Activated CD4-positive, alpha-beta T cell treated with anti-CD3 and anti-CD28 coated beads for 36 hours (primary cell): ENCODE data around the gene MARF1. TPM values are rescaled to one million over a fixed set of nuclear protein-coding genes. Genes with fewer than 3 reads are reported as not detected.
"Not testable (repeated sequence)": the region's sequence is repeated elsewhere in the genome, so short reads cannot be mapped to it uniquely, and the experiment has no call there.

Experiments
- ATAC-seq: fragments of 200-7000 bp; cut with Tn5 transposase; one replicate; pipeline ENCODE4 v1.10.0; 2021; ENCODE audit warnings: mild to moderate bottlenecking, moderate library complexity
- CTCF ChIA-PET: fragments of 350-600 bp; sonication (Branson Sonifier 250); formaldehyde crosslinking; loops from one replicate; lab custom pipeline; 2021; ENCODE audit warnings: antibody characterized with exemption; lab: Charles Lee
- POLR2A ChIA-PET: fragments of 350-600 bp; sonication (Branson Sonifier 250); formaldehyde crosslinking; loops from one replicate; lab custom pipeline; 2021; ENCODE audit warnings: antibody characterized with exemption, inconsistent platforms; lab: Charles Lee
- DNase-seq: peaks from one replicate; pipeline ENCODE4 v3.0.0-alpha.2; 2020
- H3K27ac Mint-ChIP-seq: one replicate; pipeline ENCODE4 v1.8.0; 2021; ENCODE audit warnings: mixed read lengths
- H3K27me3 Mint-ChIP-seq: one replicate; pipeline ENCODE4 v1.8.0; 2021; ENCODE audit warnings: mixed read lengths
- H3K36me3 Mint-ChIP-seq: one replicate; pipeline ENCODE4 v1.8.0; 2021; ENCODE audit warnings: low read depth, mixed read lengths
- H3K4me1 Mint-ChIP-seq: one replicate; pipeline ENCODE4 v1.8.0; 2021; ENCODE audit warnings: mixed read lengths
- H3K4me3 Mint-ChIP-seq: one replicate; pipeline ENCODE4 v1.8.0; 2021; ENCODE audit warnings: mild to moderate bottlenecking, moderate library complexity, mixed read lengths
- H3K9me3 Mint-ChIP-seq: one replicate; pipeline ENCODE4 v1.8.0; 2021; ENCODE audit warnings: low read depth, mixed read lengths
- intact Hi-C, 2 experiments: fragments of 100-400 bp; cut with DNase I in 1 of 2; cut with micrococcal nuclease in 1 of 2; formaldehyde crosslinking; loops; one replicate each; pipeline versions ENCODE4 v1.14.2 to v1.15.1; 2022 to 2024; cut with DNase I, micrococcal nuclease
- total RNA-seq, 2 experiments: library from RNA; stranded (reverse); gene quantifications; one replicate each; pipeline ENCODE4 v1.2.3, GENCODE V29; 2021

MARF1 gene
- total RNA-seq, 2 experiments from 2014 or later: 50.2 to 72.5 TPM

DNA sequence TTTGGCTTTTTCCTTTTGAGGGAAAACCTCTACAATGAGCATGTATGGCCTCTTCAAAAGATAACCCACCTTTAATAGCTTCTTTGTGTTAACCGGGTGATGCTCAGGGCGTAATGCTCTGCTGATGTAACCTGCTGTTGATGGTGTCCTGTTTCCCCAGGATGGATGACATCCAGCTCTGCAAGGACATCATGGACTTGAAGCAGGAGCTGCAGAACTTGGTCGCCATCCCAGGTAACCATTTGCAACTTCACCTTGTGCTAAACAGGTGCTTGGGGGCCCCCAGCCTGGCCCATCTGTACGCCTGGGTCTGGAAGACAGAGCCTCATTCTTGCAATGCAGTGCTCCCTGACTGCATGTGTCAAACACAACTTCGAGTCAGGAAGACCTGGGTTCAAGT is 75.1 kb downstream of the MARF1 start:
- intact Hi-C loops: no loop called here
- ATAC-seq (no peak), DNase-seq (no peak)
- H3K36me3 Mint-ChIP-seq: peaks cover 12% of the 10 kb centered on the region
- peaks cover 9% of the 10 kb centered on the region for H3K9me3 Mint-ChIP-seq
- H3K4me3 Mint-ChIP-seq: no peak overlapping the region
- H3K27me3 Mint-ChIP-seq: no peaks in the 10 kb centered on the region
- ChIA-PET CTCF (interaction anchor here (0.5 kb wide), 1 partner anchor 18 kb away, joined by 3 read pairs; no protein-coding TSS in a partner anchor), POLR2A (no interaction called here)
- peaks cover 18% of the 10 kb centered on the region for H3K4me1 Mint-ChIP-seq
- H3K27ac Mint-ChIP-seq: no peak overlapping the region

DNA sequence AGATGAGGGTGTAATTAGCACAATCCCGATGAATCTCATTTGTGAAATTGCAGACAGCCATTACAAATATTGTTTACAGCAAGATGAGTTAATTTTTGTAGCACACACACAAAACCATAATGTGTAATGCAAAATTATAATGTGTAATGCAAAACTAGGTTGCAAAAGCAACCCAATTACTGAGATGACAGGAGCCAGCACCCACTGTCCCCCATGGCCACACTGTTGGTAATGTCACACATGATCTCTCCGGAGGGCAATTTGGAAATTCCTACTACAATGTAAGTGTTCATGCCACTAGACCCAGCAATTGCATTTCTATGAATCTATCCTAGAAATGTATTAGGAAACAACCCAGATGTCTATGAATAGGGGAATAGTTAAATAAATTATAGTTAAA is 76.9 kb downstream of the MARF1 start:
- H3K27ac Mint-ChIP-seq: no peak overlapping the region
- DNase-seq (no peak), ATAC-seq (no peak)
- CTCF ChIA-PET: no interaction called here
- POLR2A ChIA-PET: no interaction called here
- peaks cover 4% of the 10 kb centered on the region for H3K36me3 Mint-ChIP-seq
- intact Hi-C loops: no loop called here
- H3K27me3 Mint-ChIP-seq: no peaks in the 10 kb centered on the region
- H3K4me3 Mint-ChIP-seq: no peak overlapping the region
- no peaks in the 10 kb centered on the region for H3K9me3 Mint-ChIP-seq
- peaks cover 2% of the 10 kb centered on the region for H3K4me1 Mint-ChIP-seq

GRCh38 chr16:15564604-15565339 is 78.2 kb downstream of the MARF1 start:
- DNase-seq (no peak), ATAC-seq (no peak)
- H3K4me1 Mint-ChIP-seq: peaks cover 2% of the 10 kb centered on the region
- ChIA-PET POLR2A (interaction anchor here (0.6 kb wide), 2 partner anchors 11 to 48 kb away, joined by 3 to 4 read pairs; no protein-coding TSS in a partner anchor), CTCF (interaction anchor here (0.8 to 1.4 kb wide), 2 partner anchors 10 to 309 kb away, joined by 3 read pairs; no protein-coding TSS in a partner anchor)
- H3K27ac Mint-ChIP-seq: no peak overlapping the region
- no peaks in the 10 kb centered on the region for H3K27me3 Mint-ChIP-seq
- H3K36me3 Mint-ChIP-seq: peaks cover 1% of the 10 kb centered on the region
- intact Hi-C loops: no loop called here
- H3K4me3 Mint-ChIP-seq: no peak overlapping the region
- H3K9me3 Mint-ChIP-seq: no peaks in the 10 kb centered on the region

DNA sequence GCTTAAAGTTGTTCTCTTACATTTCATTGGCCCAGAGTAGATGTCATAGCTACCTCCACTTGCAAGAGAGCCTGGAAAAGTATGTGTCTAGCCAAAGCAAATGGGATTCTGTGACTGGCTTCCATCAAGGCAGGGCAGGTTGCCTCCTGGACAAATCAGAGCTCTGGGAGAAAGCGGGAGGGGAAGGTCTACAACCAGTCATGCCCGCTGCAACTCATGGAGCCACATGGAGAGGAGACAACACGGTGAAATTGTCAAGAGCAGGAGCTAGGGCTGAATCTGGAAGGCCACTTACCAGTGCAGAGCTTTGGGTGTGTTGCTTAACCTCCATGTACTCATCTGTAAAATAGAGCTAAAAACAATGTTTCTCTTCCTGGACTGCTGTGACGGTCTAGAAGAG is 83.8 kb downstream of the MARF1 start:
- no peak overlapping the region for H3K27ac Mint-ChIP-seq
- no peak for DNase-seq
- intact Hi-C loops: no loop called here
- H3K4me1 Mint-ChIP-seq: peaks cover 2% of the 10 kb centered on the region
- no peak for ATAC-seq
- H3K4me3 Mint-ChIP-seq: no peak overlapping the region
- ChIA-PET CTCF (interaction anchor here (0.6 to 1.6 kb wide), 5 partner anchors 11 to 204 kb away, joined by 3 to 4 read pairs (median 3); no protein-coding TSS in a partner anchor), POLR2A (no interaction called here)
- H3K27me3 Mint-ChIP-seq: no peaks in the 10 kb centered on the region
- peaks cover 1% of the 10 kb centered on the region for H3K36me3 Mint-ChIP-seq
- H3K9me3 Mint-ChIP-seq: no peaks in the 10 kb centered on the region

DNA sequence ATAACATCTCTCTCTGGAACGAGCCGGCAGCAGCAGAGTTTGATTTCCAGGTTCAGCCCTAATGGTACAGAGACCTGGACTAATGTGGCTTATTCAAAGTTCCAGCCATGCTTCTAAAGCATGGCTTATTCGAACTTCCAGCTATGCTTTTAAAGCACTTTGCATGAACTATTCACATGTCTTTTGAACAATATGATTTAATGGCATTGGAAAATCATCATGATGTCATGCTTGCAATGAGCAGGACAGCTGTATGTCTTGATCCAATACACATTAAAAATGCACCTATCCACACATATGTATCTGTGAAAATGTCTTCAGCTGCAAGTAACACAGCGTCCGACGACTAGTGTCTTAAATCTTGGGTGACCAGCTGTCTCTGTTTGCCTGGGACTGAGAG is 85.7 kb downstream of the MARF1 start:
- DNase-seq (no peak), ATAC-seq (no peak)
- Mint-ChIP-seq H3K4me1 (peaks cover 19% of the 10 kb centered on the region), H3K27ac (no peak overlapping the region), H3K4me3 (no peak overlapping the region), H3K27me3 (no peaks in the 10 kb centered on the region), H3K36me3 (no peaks in the 10 kb centered on the region), H3K9me3 (no peaks in the 10 kb centered on the region)
- POLR2A ChIA-PET: no interaction called here
- intact Hi-C loops: no loop called here
- CTCF ChIA-PET: no interaction called here

DNA sequence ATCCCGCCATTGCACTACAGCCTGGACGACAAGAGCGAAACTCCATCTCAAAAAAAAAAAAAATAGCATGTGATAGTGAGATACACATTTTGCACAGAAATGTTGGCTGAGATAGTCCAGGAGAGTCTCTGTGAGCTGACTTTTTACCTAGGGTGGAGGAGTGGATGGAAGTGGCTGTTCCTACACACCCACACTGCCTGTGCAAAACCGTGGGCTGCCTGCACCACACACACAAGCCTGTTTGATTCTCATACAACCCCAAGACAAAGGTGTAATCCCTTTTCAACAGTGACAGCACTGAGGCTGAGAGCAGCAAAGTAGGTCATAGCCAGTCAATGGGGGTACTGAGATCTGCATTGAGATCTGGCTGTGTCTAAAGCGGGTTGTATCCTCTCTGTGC is 86.8 kb downstream of the MARF1 start:
- ATAC-seq (no peak), DNase-seq (no peak)
- POLR2A ChIA-PET: no interaction called here
- Mint-ChIP-seq H3K4me3 (no peak overlapping the region), H3K27me3 (no peaks in the 10 kb centered on the region), H3K9me3 (no peaks in the 10 kb centered on the region), H3K4me1 (peaks cover 25% of the 10 kb centered on the region), H3K27ac (no peak overlapping the region), H3K36me3 (no peaks in the 10 kb centered on the region)
- intact Hi-C loops: no loop called here
- CTCF ChIA-PET: no interaction called here

GRCh38 chr16:15553313-15554088 is 89.5 kb downstream of the MARF1 start:
- ChIA-PET CTCF (interaction anchor here (0.7 kb wide), 1 partner anchor 294 kb away, joined by 3 read pairs; no protein-coding TSS in a partner anchor), POLR2A (interaction anchor here (0.7 kb wide), 1 partner anchor 11 kb away, joined by 3 read pairs; no protein-coding TSS in a partner anchor)
- ATAC-seq: peak; percentile 81
- no peaks in the 10 kb centered on the region for H3K36me3 Mint-ChIP-seq
- intact Hi-C loops: loop anchor here (1.0 to 2.0 kb wide), 4 partner anchors 38 to 89 kb away; partner anchors contain the start of gene MARF1 (in 1 of the 2)
- H3K27me3 Mint-ChIP-seq: no peaks in the 10 kb centered on the region
- peaks cover 28% of the 10 kb centered on the region for H3K4me1 Mint-ChIP-seq
- peak; percentile 72 for DNase-seq
- no peaks in the 10 kb centered on the region for H3K9me3 Mint-ChIP-seq
- peak overlapping the region; percentile 5 for H3K27ac Mint-ChIP-seq
- H3K4me3 Mint-ChIP-seq: no peak overlapping the region

DNA sequence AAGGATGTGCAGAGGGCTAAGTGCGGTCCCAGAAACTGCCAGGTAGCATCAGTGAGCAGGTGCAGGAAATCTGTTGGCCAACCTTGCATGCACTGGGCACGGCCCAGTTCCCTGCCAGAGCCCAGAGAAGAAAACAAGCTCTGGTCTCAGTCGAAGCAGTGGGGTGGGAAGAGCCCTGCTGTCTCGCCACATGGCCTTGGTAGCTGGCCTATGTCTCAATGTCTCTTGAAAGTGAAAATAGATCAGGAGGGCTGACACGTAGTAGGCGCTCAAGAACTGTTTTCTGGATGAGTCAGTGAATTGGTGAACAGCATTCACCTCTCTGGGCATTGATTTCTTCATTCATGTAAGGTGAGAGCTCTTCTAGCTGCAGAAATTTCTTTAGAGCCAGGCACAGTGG is 90.4 kb downstream of the MARF1 start:
- DNase-seq (peak; percentile 54), ATAC-seq (peak; percentile 70)
- H3K27ac Mint-ChIP-seq: peak overlapping the region; percentile 63
- no peaks in the 10 kb centered on the region for H3K9me3 Mint-ChIP-seq
- intact Hi-C loops: loop anchor here in 1 of 2 experiments (1.0 to 2.0 kb wide), 3 partner anchors 39 to 90 kb away; partner anchors contain the start of gene MARF1
- POLR2A ChIA-PET: interaction anchor here (0.7 to 0.9 kb wide), 2 partner anchors 38 to 43 kb away, joined by 4 to 5 read pairs; no protein-coding TSS in a partner anchor
- H3K4me1 Mint-ChIP-seq: peaks cover 28% of the 10 kb centered on the region
- H3K27me3 Mint-ChIP-seq: no peaks in the 10 kb centered on the region
- H3K4me3 Mint-ChIP-seq: no peak overlapping the region
- CTCF ChIA-PET: interaction anchor here (1.6 kb wide), 1 partner anchor 46 kb away, joined by 4 read pairs; no protein-coding TSS in a partner anchor
- H3K36me3 Mint-ChIP-seq: no peaks in the 10 kb centered on the region

DNA sequence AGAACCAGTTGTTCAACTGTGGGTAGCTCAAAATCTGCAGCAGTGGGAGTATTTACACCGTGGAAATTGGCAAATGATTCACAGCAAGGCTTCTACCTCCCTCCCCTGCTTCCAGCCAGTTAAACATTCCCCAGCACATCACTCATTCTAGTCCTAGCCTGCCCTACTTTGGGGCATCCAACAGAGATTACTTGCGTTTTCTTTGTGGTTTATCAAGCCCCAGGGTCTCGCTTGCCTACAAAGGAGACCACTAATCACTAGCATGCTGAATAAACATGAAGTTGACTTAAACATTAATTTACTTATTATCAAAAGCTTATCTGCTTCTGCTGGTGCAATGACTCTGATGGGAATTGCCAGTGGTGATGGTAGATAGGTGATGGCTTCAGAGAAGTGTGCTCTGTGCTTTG is 94.5 kb downstream of the MARF1 start:
- Mint-ChIP-seq H3K4me1 (peaks cover 27% of the 10 kb centered on the region), H3K36me3 (no peaks in the 10 kb centered on the region), H3K27ac (no peak overlapping the region), H3K4me3 (no peak overlapping the region), H3K27me3 (peaks cover 2% of the 10 kb centered on the region), H3K9me3 (no peaks in the 10 kb centered on the region)
- no peak for ATAC-seq
- CTCF ChIA-PET: interaction anchor here (1.4 kb wide), 1 partner anchor 11 kb away, joined by 4 read pairs; no protein-coding TSS in a partner anchor
- POLR2A ChIA-PET: no interaction called here
- DNase-seq: no peak
- intact Hi-C loops: no loop called here

DNA sequence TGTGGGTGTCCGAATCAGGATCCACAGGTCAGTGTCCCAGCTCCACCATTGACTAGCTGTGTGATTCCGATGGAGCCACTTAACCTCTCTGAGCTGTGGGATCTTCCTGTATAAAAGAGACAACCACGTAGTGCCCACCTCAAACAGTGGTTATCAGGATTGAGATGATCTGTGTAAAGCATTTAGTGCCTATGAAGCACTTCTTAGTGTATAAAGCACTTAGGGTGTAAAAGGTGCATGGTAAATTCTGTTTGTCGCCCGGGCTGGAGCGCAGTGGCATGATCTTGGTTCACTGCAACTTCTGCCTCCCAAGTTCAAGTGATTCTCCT is 95.2 kb downstream of the MARF1 start:
- H3K9me3 Mint-ChIP-seq: no peaks in the 10 kb centered on the region
- H3K4me3 Mint-ChIP-seq: no peak overlapping the region
- ATAC-seq: no peak

GRCh38 chr16:15547072-15547767 is 95.7 kb downstream of the MARF1 start:
- not testable (repeated sequence) for H3K4me3 Mint-ChIP-seq, H3K27me3 Mint-ChIP-seq
- CTCF ChIA-PET: interaction anchor here (1.3 kb wide), 1 partner anchor 40 kb away, joined by 3 read pairs; no protein-coding TSS in a partner anchor

More for the DNA sequence above, 95.2 kb downstream of the MARF1 start:
- peaks cover 20% of the 10 kb centered on the region for H3K4me1 Mint-ChIP-seq
- H3K27ac Mint-ChIP-seq: no peak overlapping the region
- CTCF ChIA-PET: interaction anchor here (1.3 to 1.4 kb wide), 2 partner anchors 12 to 40 kb away, joined by 3 to 4 read pairs; no protein-coding TSS in a partner anchor
- no peak for DNase-seq
- intact Hi-C loops: no loop called here
- peaks cover 2% of the 10 kb centered on the region for H3K27me3 Mint-ChIP-seq
- H3K36me3 Mint-ChIP-seq: no peaks in the 10 kb centered on the region
- POLR2A ChIA-PET: no interaction called here

More at GRCh38 chr16:15547072-15547767, 95.7 kb downstream of the MARF1 start:
- intact Hi-C loops, H3K9me3 Mint-ChIP-seq, POLR2A ChIA-PET, ATAC-seq, H3K27ac Mint-ChIP-seq, H3K36me3 Mint-ChIP-seq, DNase-seq: not testable (repeated sequence)
- H3K4me1 Mint-ChIP-seq: peaks cover 15% of the 10 kb centered on the region
